Endothelial cell of umbilical vein (primary cell): ENCODE measurements around the gene CAPN15.

Experiments
- CTCF ChIP-seq, 2 donors: IDR thresholded peaks; 1 replicate in 1 of 2; 2 replicates in 1 of 2; pipeline ENCODE4 v1.5.1; 2011; ENCODE audit warnings: low read length in 2 of 2, mild to moderate bottlenecking in 2 of 2, moderate library complexity in 2 of 2, control low read depth in 1 of 2, inconsistent platforms in 1 of 2, low read depth in 1 of 2; ENCODE audit not compliant: insufficient read depth in 1 of 2; ENCODE audit errors: extremely low read depth in 1 of 2
- EZH2 ChIP-seq: IDR thresholded peaks from 2 replicates; pipeline ENCODE4 v1.6.1; 2012; ENCODE audit warnings: borderline replicate concordance, low read depth, mild to moderate bottlenecking, moderate library complexity, low read length, inconsistent platforms; ENCODE audit not compliant: severe bottlenecking
- FOS ChIP-seq: IDR thresholded peaks from 2 replicates; pipeline ENCODE4 v1.6.1; 2011; ENCODE audit warnings: mild to moderate bottlenecking, low read length, moderate library complexity, borderline replicate concordance; ENCODE audit not compliant: insufficient read depth
- JUN ChIP-seq: IDR thresholded peaks from 2 replicates; pipeline ENCODE4 v1.6.1; 2011; ENCODE audit warnings: borderline replicate concordance, low read depth; ENCODE audit not compliant: insufficient read length, insufficient read depth
- MAX ChIP-seq: IDR thresholded peaks from 2 replicates; pipeline ENCODE4 v1.6.1; 2011; ENCODE audit not compliant: insufficient read depth, insufficient read length
- MYC ChIP-seq: IDR thresholded peaks from one replicate; pipeline ENCODE4 v1.6.1; 2011; ENCODE audit warnings: mild to moderate bottlenecking, low read depth, low read length
- POLR2A ChIP-seq: IDR thresholded peaks from 2 replicates; pipeline ENCODE4 v1.6.1; 2012; ENCODE audit warnings: low read depth, mild to moderate bottlenecking, control low read depth, low read length
- POLR2AphosphoS5 ChIP-seq: IDR thresholded peaks from 2 replicates; pipeline ENCODE4 v1.6.1; 2012; ENCODE audit warnings: low read depth, mild to moderate bottlenecking, control low read depth, low read length, moderate library complexity; ENCODE audit not compliant: insufficient read depth

DNA sequence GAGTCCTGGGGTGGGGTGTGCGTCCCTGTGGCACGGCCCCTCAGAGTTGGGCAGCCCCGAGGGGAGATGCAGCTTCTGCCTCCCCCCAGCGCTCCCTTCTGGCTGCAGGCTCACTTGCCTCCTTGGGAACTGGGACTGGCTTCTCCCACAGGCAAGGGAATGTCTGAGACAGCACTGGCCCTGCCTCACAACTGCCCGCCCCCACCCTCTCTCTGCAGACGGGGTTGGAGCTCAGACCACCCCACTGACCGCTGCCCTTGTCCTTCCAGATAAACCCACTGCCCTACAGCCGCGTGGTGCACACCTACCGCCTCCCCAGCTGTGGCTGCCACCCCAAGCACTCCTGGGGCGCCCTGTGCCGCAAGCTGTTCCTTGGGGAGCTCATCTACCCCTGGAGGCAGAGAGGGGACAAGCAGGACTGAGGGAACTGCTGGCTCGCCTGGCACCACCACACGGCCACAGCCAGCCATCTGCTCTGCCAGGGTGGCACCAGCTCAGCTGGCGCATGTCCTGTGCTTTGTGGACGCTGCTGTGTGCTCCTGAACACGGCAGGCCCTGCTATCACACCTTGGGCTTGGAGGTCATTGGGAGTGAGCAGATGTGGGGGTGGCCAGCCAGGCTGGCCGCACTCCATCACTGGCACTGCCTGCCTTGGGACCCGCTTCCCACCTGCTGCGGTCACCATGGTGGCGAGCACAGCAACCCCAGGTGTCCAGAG is 55.3 kb downstream of the CAPN15 start:
- TF ChIP-seq CTCF (IDR thresholded peaks at IDR 0.05; ENCODE audit: extremely low read depth in 1 of 2, insufficient read depth in 1 of 2, low read depth in 1 of 2, low read length in 2 of 2), result no peak
- TF ChIP-seq POLR2A, result no peak
- no peak for TF ChIP-seq MYC
- TF ChIP-seq POLR2AphosphoS5, result no peak
- no peak for TF ChIP-seq MAX
- no peak for TF ChIP-seq EZH2
- TF ChIP-seq FOS, result no peak
- no peak for TF ChIP-seq JUN
